ENCODE data around the gene SEMA4D. TPM values are rescaled to one million over a fixed set of nuclear protein-coding genes. Genes with fewer than 3 reads are reported as not detected.

Gene SEMA4D
- total RNA-seq, 2 donors from 2014 or later, result 169 to 237 TPM

Other genes starting within 250 kb of the SEMA4D start
- 100 to 1,000 TPM in 1 of 2 donors, 10 to 100 TPM in 1; 90.2 to 165 TPM for gene CKS2, start 186.9 kb downstream of the SEMA4D start, total RNA-seq
- gene SECISBP2, start 179.6 kb downstream of the SEMA4D start, total RNA-seq, result 10 to 100 TPM; 43.1 to 63.6 TPM
- gene GADD45G, start 106.9 kb upstream of the SEMA4D start, total RNA-seq, result 10 to 100 TPM; 24.3 to 68.6 TPM

Measured in natural killer cell treated with Interleukin-12 subunit alpha and Interleukin-12 subunit beta and Interleukin-15 and Interleukin-18, amount 100 ng/mL, for 72 hours (primary cell).